COR-L47 (cell line): ENCODE measurements around the gene COCH.
"Not testable (repeated sequence)": the region's sequence is repeated elsewhere in the genome, so short reads cannot be mapped to it uniquely, and the experiment has no call there.

Experiments
- DNase-seq: peaks from one replicate; lab custom pipeline; 2025; lab: John Stamatoyannopoulos, UW

The COCH gene

DNA sequence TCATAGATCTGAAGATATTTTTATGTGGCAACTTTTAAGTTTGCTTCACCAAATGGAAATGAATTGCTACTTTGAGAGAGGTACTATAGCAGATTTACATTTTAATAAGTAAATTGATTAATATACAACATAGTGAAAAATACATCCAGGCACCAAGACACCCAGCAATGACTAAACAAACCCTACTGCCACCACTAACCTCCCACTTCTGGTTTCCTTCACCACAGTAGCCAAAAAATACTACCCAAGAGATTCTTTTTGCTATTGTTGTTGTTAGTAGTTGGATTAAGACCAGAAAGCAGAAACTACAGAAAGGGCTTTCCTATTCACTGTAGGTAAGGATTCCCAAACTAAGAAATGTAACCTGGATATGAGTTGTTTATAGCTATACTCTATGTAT lies 54.1 kb downstream of the COCH start:
- DNase-seq = no peak

DNA sequence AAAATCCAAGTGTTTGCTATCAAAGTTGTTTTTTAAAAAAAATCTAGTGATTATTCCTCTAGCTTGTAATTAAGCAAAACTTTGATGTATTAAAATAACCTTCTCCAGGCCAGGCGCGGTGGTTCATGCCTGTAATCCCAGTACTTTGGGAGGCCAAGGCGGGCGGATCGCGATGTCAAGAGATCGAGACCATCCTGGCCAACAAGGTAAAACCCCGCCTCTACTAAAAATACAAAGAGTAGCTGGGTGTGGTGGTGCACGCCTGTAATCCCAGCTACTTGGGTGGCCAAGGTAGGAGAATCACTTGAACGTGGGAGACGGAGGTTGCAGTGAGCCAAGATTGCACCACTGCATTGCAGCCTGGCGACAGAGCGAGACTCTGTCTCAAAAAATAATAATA lies 59.6 kb downstream of the COCH start:
- not testable (repeated sequence) for DNase-seq

DNA sequence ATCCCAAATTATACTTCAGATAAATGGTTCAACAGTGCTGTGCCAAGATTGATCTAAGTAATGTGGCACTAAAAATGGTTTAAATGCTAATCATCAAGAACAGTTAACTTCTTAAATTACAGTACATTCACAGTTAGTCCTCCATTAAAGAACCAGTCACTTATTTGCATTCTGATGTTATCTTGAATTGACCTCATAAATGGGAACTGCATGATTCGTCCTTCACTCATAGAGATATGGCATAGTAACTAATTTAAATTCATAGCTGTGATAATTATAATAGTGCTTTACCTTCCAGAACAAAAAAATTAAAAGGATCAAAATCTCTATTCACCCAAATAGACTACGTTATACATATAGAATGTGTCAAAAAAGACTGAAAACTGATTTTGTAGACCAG lies 61.1 kb downstream of the COCH start:
- no peak for DNase-seq

DNA sequence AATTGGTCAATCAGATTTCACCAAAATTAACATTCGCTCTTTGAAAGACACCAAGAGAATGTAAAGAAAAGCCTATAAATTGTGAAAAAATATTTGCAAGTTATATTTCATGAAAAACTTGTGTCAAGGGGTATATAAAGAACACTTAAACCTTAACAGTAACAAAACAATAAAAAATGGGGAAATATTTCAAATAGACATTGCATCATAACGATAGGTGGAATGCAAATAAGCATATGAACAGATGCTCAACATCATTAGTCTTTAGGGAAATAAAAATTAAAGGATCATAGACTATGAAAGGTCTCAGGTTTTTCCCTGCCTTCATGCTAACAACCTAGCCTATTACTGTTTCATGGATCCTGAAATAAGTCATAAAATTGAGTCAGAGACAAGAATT lies 64.3 kb downstream of the COCH start:
- DNase-seq = no peak
